ENCODE data around the gene ANOS1. TPM values are rescaled to one million over a fixed set of nuclear protein-coding genes. Genes with fewer than 3 reads are reported as not detected.
"Not testable (repeated sequence)": the region's sequence is repeated elsewhere in the genome, so short reads cannot be mapped to it uniquely, and the experiment has no call there.

ANOS1 gene
- total RNA-seq, 1 donor from 2014 or later = 19.9 TPM

- H3K27me3 Mint-ChIP-seq = peaks cover 3% of the 10 kb centered on the region
- H3K27ac Mint-ChIP-seq = no peak overlapping the region
- TF ChIP-seq CTCF (conservative IDR thresholded peaks at IDR 0.05) = no peak
- DNase-seq (ENCODE audit: extremely low spot score, unreplicated experiment) = no peak
- H3K4me3 Mint-ChIP-seq = no peak overlapping the region
- H3K36me3 Mint-ChIP-seq = no peaks in the 10 kb centered on the region
- H3K9me3 Mint-ChIP-seq = peaks cover under 1% of the 10 kb centered on the region
- peaks cover 19% of the 10 kb centered on the region for H3K4me1 Mint-ChIP-seq (ENCODE audit: unreplicated experiment)
Observed at GRCh38 chrX:8520178-8520577, 211.8 kb downstream of the ANOS1 start.

GRCh38 chrX:8504451-8504850 is 227.5 kb downstream of the ANOS1 start:
- TF ChIP-seq CTCF (conservative IDR thresholded peaks at IDR 0.05) = no peak
- Mint-ChIP-seq H3K9me3 (no peaks in the 10 kb centered on the region), H3K27ac (no peak overlapping the region), H3K27me3 (no peaks in the 10 kb centered on the region), H3K36me3 (no peaks in the 10 kb centered on the region), H3K4me1 (ENCODE audit: unreplicated experiment) (no peaks in the 10 kb centered on the region), H3K4me3 (no peak overlapping the region)
- no peak for DNase-seq (ENCODE audit: extremely low spot score, unreplicated experiment)

GRCh38 chrX:8502101-8502500 is 229.8 kb downstream of the ANOS1 start:
- H3K9me3 Mint-ChIP-seq; H3K36me3 Mint-ChIP-seq; H3K4me3 Mint-ChIP-seq; DNase-seq (ENCODE audit: extremely low spot score, unreplicated experiment); H3K27me3 Mint-ChIP-seq; H3K27ac Mint-ChIP-seq; H3K4me1 Mint-ChIP-seq (ENCODE audit: unreplicated experiment): not testable (repeated sequence)

- H3K4me1 Mint-ChIP-seq (ENCODE audit: unreplicated experiment) = no peaks in the 10 kb centered on the region
- no peak overlapping the region for H3K27ac Mint-ChIP-seq
- H3K36me3 Mint-ChIP-seq = no peaks in the 10 kb centered on the region
Observed at GRCh38 chrX:8500203-8500602, 231.7 kb downstream of the ANOS1 start.

GRCh38 chrX:8495036-8495435 is 236.9 kb downstream of the ANOS1 start:
- H3K36me3 Mint-ChIP-seq; H3K4me3 Mint-ChIP-seq; H3K4me1 Mint-ChIP-seq (ENCODE audit: unreplicated experiment); H3K9me3 Mint-ChIP-seq; H3K27ac Mint-ChIP-seq; DNase-seq (ENCODE audit: extremely low spot score, unreplicated experiment); H3K27me3 Mint-ChIP-seq: not testable (repeated sequence)

More at GRCh38 chrX:8500203-8500602, 231.7 kb downstream of the ANOS1 start:
- Mint-ChIP-seq H3K4me3 (no peak overlapping the region), H3K27me3 (no peaks in the 10 kb centered on the region), H3K9me3 (no peaks in the 10 kb centered on the region)
- DNase-seq (ENCODE audit: extremely low spot score, unreplicated experiment) = no peak
- TF ChIP-seq CTCF (conservative IDR thresholded peaks at IDR 0.05) = no peak

GRCh38 chrX:8484360-8484949 is 247.5 kb downstream of the ANOS1 start:
- Mint-ChIP-seq H3K4me3 (no peak overlapping the region), H3K9me3 (no peaks in the 10 kb centered on the region), H3K27ac (no peak overlapping the region), H3K4me1 (ENCODE audit: unreplicated experiment) (no peaks in the 10 kb centered on the region), H3K36me3 (no peaks in the 10 kb centered on the region), H3K27me3 (peaks cover 7% of the 10 kb centered on the region)
- TF ChIP-seq CTCF (conservative IDR thresholded peaks at IDR 0.05) = no peak
- DNase-seq (ENCODE audit: extremely low spot score, unreplicated experiment) = no peak

Other genes starting within 250 kb of the ANOS1 start
- not detected in 2 replicates for gene FAM9A, start 69.2 kb upstream of the ANOS1 start, total RNA-seq (ENCODE audit: low replicate concordance)